Measurements from ENCODE around the gene PLPPR1. TPM values are rescaled to one million over a fixed set of nuclear protein-coding genes. Genes with fewer than 3 reads are reported as not detected.

The PLPPR1 gene
- total RNA-seq, 1 experiment from 2014 or later, result not detected

- Histone ChIP-seq H3K4me2 (ENCODE audit: low read length) (no peak overlapping the region), H3K4me1 (ENCODE audit: control insufficient read depth in 1 of 2, insufficient read depth in 2 of 2, low read length in 2 of 2) (no peaks in the 10 kb centered on the region; a peak in 1 of 4 replicates), H3K79me2 (ENCODE audit: insufficient read depth, low read length) (no peaks in the 10 kb centered on the region), H3K27me3 (ENCODE audit: insufficient read depth, low read length) (no peaks in the 10 kb centered on the region), H3K4me3 (replicated peaks in 1 of 2; ENCODE audit: low read depth in 1 of 2, low read length in 2 of 2) (no peak overlapping the region), H3K9me3 (ENCODE audit: control insufficient read depth in 1 of 2, insufficient read depth in 1 of 2, low read depth in 1 of 2, low read length in 2 of 2) (no peaks in the 10 kb centered on the region), H2AFZ (ENCODE audit: low read depth, low read length, poor library complexity, severe bottlenecking) (no peak overlapping the region), H3K9me2 (ENCODE audit: insufficient read depth) (no peaks in the 10 kb centered on the region), H3K36me3 (ENCODE audit: control insufficient read depth in 1 of 2, insufficient read depth in 2 of 2, low read length in 2 of 2) (no peaks in the 10 kb centered on the region), H3K27ac (ENCODE audit: low read depth, low read length) (no peak overlapping the region), H4K20me1 (ENCODE audit: insufficient read depth) (no peaks in the 10 kb centered on the region), H3K9ac (ENCODE audit: low read length) (no peak overlapping the region)
- ChIA-PET CTCF (no interaction called here), POLR2A (no interaction called here), RAD21 (ENCODE audit: low non-redundant PET in 1 of 2, low total read pairs in 2 of 2, uncharacterized antibody in 2 of 2, unreplicated experiment in 2 of 2) (no interaction called here)
- no TSS peak for BruUV-seq (replicated peaks)
- TF ChIP-seq JUND (IDR thresholded peaks at IDR 0.05) (no peak), MAX (IDR thresholded peaks at IDR 0.05) (no peak), ZBTB33 (IDR thresholded peaks at IDR 0.05; ENCODE audit: extremely low read depth, insufficient replicate concordance, low read length) (no peak), CBX3 (IDR thresholded peaks at IDR 0.05; ENCODE audit: low read depth) (no peak), SIN3A (IDR thresholded peaks at IDR 0.05; ENCODE audit: low read depth) (no peak), ZNF274 (IDR thresholded peaks at IDR 0.05; ENCODE audit: low read depth, low read length) (no peak), YY1 (IDR thresholded peaks at IDR 0.05; ENCODE audit: extremely low read depth, insufficient replicate concordance, low read depth, low read length) (no peak), SRF (IDR thresholded peaks at IDR 0.05; ENCODE audit: low read depth) (no peak), EGR1 (IDR thresholded peaks at IDR 0.05; ENCODE audit: low read depth) (no peak), ELF1 (IDR thresholded peaks at IDR 0.05; ENCODE audit: borderline replicate concordance, low read depth) (no peak), REST (IDR thresholded peaks at IDR 0.05; ENCODE audit: low read depth) (no peak), ATF3 (IDR thresholded peaks at IDR 0.05) (no peak), POLR2A (IDR thresholded peaks at IDR 0.05; ENCODE audit: borderline replicate concordance, extremely low read depth, insufficient read depth, insufficient read length) (no peak), CTCF (IDR thresholded peaks at IDR 0.05 in 2 of 3, conservative IDR thresholded peaks at IDR 0.05 in 1 of 3; ENCODE audit: borderline replicate concordance in 1 of 3, insufficient read depth in 1 of 3, low read depth in 2 of 3, low read length in 2 of 3) (no peak), CEBPB (IDR thresholded peaks at IDR 0.05; ENCODE audit: low read depth) (no peak), SP1 (IDR thresholded peaks at IDR 0.05; ENCODE audit: low read depth) (no peak), TCF7L2 (IDR thresholded peaks at IDR 0.05; ENCODE audit: borderline replicate concordance, extremely low read depth, insufficient read depth, insufficient read length) (no peak), FOSL1 (IDR thresholded peaks at IDR 0.05; ENCODE audit: low read depth) (no peak), POLR2AphosphoS5 (IDR thresholded peaks at IDR 0.05; ENCODE audit: low read depth, low read length) (no peak)
- DNase-seq (ENCODE audit: low read depth, low spot score), result no peak
- intact Hi-C loops (cut with micrococcal nuclease), result no loop called here
- no peak for ATAC-seq
These were observed 332.1 kb downstream of the PLPPR1 start for GRCh38 chr9:101360647-101361046.
